CD14-positive monocyte (primary cell): ENCODE measurements around the gene KCNS3. TPM values are rescaled to one million over a fixed set of nuclear protein-coding genes. Genes with fewer than 3 reads are reported as not detected.

Experiments
- DNase-seq, 3 donors: peaks; one replicate each; pipeline ENCODE4 v3.0.0-alpha.2; 2011 to 2022
- H2AFZ ChIP-seq: 2 replicates; pipeline ENCODE4 v1.6.0; 2012; ENCODE audit warnings: mild to moderate bottlenecking, low read depth, low read length, inconsistent platforms; ENCODE audit not compliant: insufficient read depth, poor library complexity, severe bottlenecking
- H3K27ac ChIP-seq, 2 donors: 1 replicate in 1 of 2; 2 replicates in 1 of 2; pipeline ENCODE4 v1.5.1; 2012 to 2013; ENCODE audit warnings: low read length in 2 of 2, control low read depth in 1 of 2, inconsistent platforms in 1 of 2, low read depth in 1 of 2, mild to moderate bottlenecking in 1 of 2
- H3K27me3 ChIP-seq, 2 donors: one replicate each; pipeline versions ENCODE4 v1.6.0 to v1.6.1; 2011 to 2013; ENCODE audit warnings: low read length in 2 of 2; ENCODE audit not compliant: control insufficient read depth in 2 of 2, insufficient read depth in 2 of 2
- H3K36me3 ChIP-seq, 2 donors: replicated peaks in 1 of 2; 1 replicate in 1 of 2; 2 replicates in 1 of 2; pipeline versions ENCODE4 v1.5.1 to v1.6.1; 2012 to 2013; ENCODE audit warnings: low read length in 2 of 2, control low read depth in 1 of 2, inconsistent platforms in 1 of 2, mild to moderate bottlenecking in 1 of 2; ENCODE audit not compliant: insufficient read depth in 2 of 2, control insufficient read depth in 1 of 2
- H3K4me1 ChIP-seq, 2 donors: 1 replicate in 1 of 2; 2 replicates in 1 of 2; pipeline versions ENCODE4 v1.5.1 to v1.6.1; 2012 to 2013; ENCODE audit warnings: low read length in 2 of 2, control low read depth in 1 of 2, inconsistent platforms in 1 of 2, mild to moderate bottlenecking in 1 of 2, moderate library complexity in 1 of 2; ENCODE audit not compliant: insufficient read depth in 2 of 2, control insufficient read depth in 1 of 2
- H3K4me2 ChIP-seq: replicated peaks from 2 replicates; pipeline ENCODE3; 2012; ENCODE audit warnings: low read length, moderate library complexity, mild to moderate bottlenecking; ENCODE audit not compliant: poor library complexity, severe bottlenecking; ENCODE audit errors: extremely low read depth
- H3K4me3 ChIP-seq, 3 experiments: fragments of 200-600 bp in 1 of 3; sonication (generic) in 1 of 3; replicated peaks in 1 of 3; 1 replicate in 2 of 3; 2 replicates in 1 of 3; pipeline ENCODE4 v1.5.1; 2011 to 2013; ENCODE audit warnings: low read length in 3 of 3, mild to moderate bottlenecking in 3 of 3, control low read depth in 2 of 3, low read depth in 2 of 3, inconsistent platforms in 1 of 3, moderate library complexity in 1 of 3
- H3K79me2 ChIP-seq: 2 replicates; pipeline ENCODE4 v1.6.0; 2012; ENCODE audit warnings: mild to moderate bottlenecking, control low read depth, inconsistent platforms, low read length, moderate library complexity; ENCODE audit not compliant: insufficient read depth
- H3K9ac ChIP-seq: 2 replicates; pipeline ENCODE4 v1.6.0; 2017; ENCODE audit warnings: low read length, mild to moderate bottlenecking; ENCODE audit not compliant: insufficient read depth, poor library complexity, severe bottlenecking
- H3K9me3 ChIP-seq, 2 donors: replicated peaks in 1 of 2; 1 replicate in 1 of 2; 2 replicates in 1 of 2; pipeline versions ENCODE4 v1.5.1 to v1.6.1; 2012 to 2013; ENCODE audit warnings: low read length in 2 of 2, control low read depth in 1 of 2; ENCODE audit not compliant: control insufficient read depth in 1 of 2, insufficient read depth in 1 of 2
- H4K20me1 ChIP-seq: 2 replicates; pipeline ENCODE4 v1.6.0; 2012; ENCODE audit warnings: mild to moderate bottlenecking, low read length, control low read depth, moderate library complexity; ENCODE audit not compliant: insufficient read depth
- H3K27ac Mint-ChIP-seq, 7 donors: one replicate each; pipeline ENCODE4 v1.8.0; 2020; ENCODE audit warnings: mild to moderate bottlenecking in 7 of 7, mixed read lengths in 7 of 7, moderate library complexity in 6 of 7, inconsistent platforms in 2 of 7
- H3K27me3 Mint-ChIP-seq, 3 donors: one replicate each; pipeline ENCODE4 v1.8.0; 2021 to 2022; ENCODE audit warnings: low read depth in 3 of 3, mild to moderate bottlenecking in 3 of 3, mixed read lengths in 3 of 3, moderate library complexity in 3 of 3, inconsistent platforms in 1 of 3
- H3K36me3 Mint-ChIP-seq, 2 donors: one replicate each; pipeline ENCODE4 v1.8.0; 2020; ENCODE audit warnings: mixed read lengths in 2 of 2, inconsistent platforms in 1 of 2, mild to moderate bottlenecking in 1 of 2
- H3K4me1 Mint-ChIP-seq: one replicate; pipeline ENCODE4 v1.8.0; 2020; ENCODE audit warnings: mild to moderate bottlenecking, mixed read lengths
- H3K4me3 Mint-ChIP-seq, 2 donors: one replicate each; pipeline ENCODE4 v1.8.0; 2020; ENCODE audit warnings: mild to moderate bottlenecking in 2 of 2, mixed read lengths in 2 of 2, moderate library complexity in 1 of 2
- H3K9me3 Mint-ChIP-seq, 7 donors: one replicate each; pipeline ENCODE4 v1.8.0; 2020 to 2022; ENCODE audit warnings: mixed read lengths in 7 of 7, mild to moderate bottlenecking in 6 of 7, moderate library complexity in 6 of 7, inconsistent platforms in 2 of 7
- CTCF ChIP-seq: fragments of 200-600 bp; IDR thresholded peaks from one replicate; pipeline ENCODE4 v1.8.0; 2022; ENCODE audit warnings: antibody characterized with exemption, mild to moderate bottlenecking
- WGBS: methylation state at CpG from one replicate; pipeline ENCODE4 v1.1.5; 2013; ENCODE audit warnings: missing lambda C conversion rate; ENCODE audit not compliant: insufficient coverage; 5-methylcytosine and 5-hydroxymethylcytosine counted together
- intact Hi-C, 2 donors: fragments of 100-400 bp; cut with micrococcal nuclease; formaldehyde crosslinking; loops; one replicate each; pipeline versions ENCODE4 v1.15.0 to v1.15.1; 2023
- polyA plus RNA-seq, 3 donors: library from polyadenylated mRNA; depleted of rRNA in 1 of 3; unstranded in 2 of 3; stranded (reverse) in 1 of 3; fragments of 300-500 nt in 2 of 3; fragments of >200 nt in 1 of 3; fragmentation: Illumina TruSeq in 2 of 3; gene quantifications; 1 replicate in 2 of 3; 2 replicates in 1 of 3; pipeline ENCODE4 v1.2.3, GENCODE V29; 2012 to 2021

KCNS3 gene
- polyA plus RNA-seq, 3 donors, result not detected

GRCh38 chr2:17839959-17840358 is 38.5 kb upstream of the KCNS3 start:
- Histone ChIP-seq H3K4me2 (no peak overlapping the region), H3K4me1 (no peaks in the 10 kb centered on the region), H3K27ac (no peak overlapping the region), H3K79me2 (no peaks in the 10 kb centered on the region), H3K36me3 (no peaks in the 10 kb centered on the region), H4K20me1 (no peaks in the 10 kb centered on the region), H3K4me3 (no peak overlapping the region), H3K9ac (no peak overlapping the region), H3K9me3 (no peaks in the 10 kb centered on the region), H3K27me3 (no peaks in the 10 kb centered on the region), H2AFZ (no peak overlapping the region)
- WGBS, result 100% methylated on average over 1 of the region's 2 CpGs
- no peaks in the 10 kb centered on the region for H3K9me3 Mint-ChIP-seq
- H3K27me3 Mint-ChIP-seq, result peaks cover 2 to 5% (median 2%) of the 10 kb centered on the region in 3 donors
- no peaks in the 10 kb centered on the region for H3K36me3 Mint-ChIP-seq
- H3K4me1 Mint-ChIP-seq, result no peaks in the 10 kb centered on the region
- H3K27ac Mint-ChIP-seq, result no peak overlapping the region
- TF ChIP-seq CTCF, result no peak
- no peak overlapping the region for H3K4me3 Mint-ChIP-seq
- no peak for DNase-seq
- intact Hi-C loops, result loop anchor here in 1 of 2 donors (10.0 kb wide), 1 partner anchor 115 kb away; no protein-coding TSS in a partner anchor

DNA sequence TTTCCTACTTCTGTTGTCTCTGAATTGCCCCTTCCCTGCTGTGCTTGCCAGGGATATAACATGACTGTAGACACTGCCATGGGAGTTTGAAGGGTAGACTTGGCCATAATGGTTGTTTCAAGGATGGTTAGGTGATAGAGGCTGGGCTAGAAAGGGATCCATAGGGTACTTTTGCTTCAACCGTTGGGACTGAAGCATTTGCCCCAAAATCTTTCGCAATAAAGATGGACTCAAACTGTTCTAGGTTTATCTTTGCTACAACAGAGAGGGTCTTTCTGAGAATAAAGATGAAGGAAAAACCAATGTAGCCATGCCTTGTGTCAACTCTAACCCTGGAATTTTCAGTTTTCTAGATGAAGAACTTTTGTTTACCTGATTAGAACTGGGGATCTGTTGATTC is 35.0 kb upstream of the KCNS3 start:
- no peak overlapping the region for H3K4me3 ChIP-seq
- H3K79me2 ChIP-seq, result no peaks in the 10 kb centered on the region
- Mint-ChIP-seq H3K4me3 (no peak overlapping the region), H3K27ac (no peak overlapping the region), H3K4me1 (no peaks in the 10 kb centered on the region), H3K36me3 (no peaks in the 10 kb centered on the region), H3K9me3 (no peaks in the 10 kb centered on the region), H3K27me3 (peaks cover 0 to 4% (median 2%) of the 10 kb centered on the region in 3 donors)
- no peaks in the 10 kb centered on the region for H3K27me3 ChIP-seq
- H3K9me3 ChIP-seq, result no peaks in the 10 kb centered on the region
- H4K20me1 ChIP-seq, result no peaks in the 10 kb centered on the region
- no peak overlapping the region for H3K9ac ChIP-seq
- H2AFZ ChIP-seq, result no peak overlapping the region
- H3K36me3 ChIP-seq, result no peaks in the 10 kb centered on the region
- H3K27ac ChIP-seq, result no peak overlapping the region
- no peaks in the 10 kb centered on the region for H3K4me1 ChIP-seq
- 100% methylated on average over 1 of the region's 2 CpGs for WGBS
- no peak for DNase-seq
- H3K4me2 ChIP-seq, result no peak overlapping the region
- intact Hi-C loops, result no loop called here
- TF ChIP-seq CTCF, result no peak
